Cerebellar cortex (tissue), 1 donor: ENCODE results near the gene INAVA.
"Not testable (repeated sequence)": the region's sequence is repeated elsewhere in the genome, so short reads cannot be mapped to it uniquely, and the experiment has no call there.

Source experiments
- DNase-seq: peaks from one replicate; pipeline ENCODE4 v3.0.0-alpha.2; 2015; ENCODE audit warnings: low spot score

The INAVA gene

DNA sequence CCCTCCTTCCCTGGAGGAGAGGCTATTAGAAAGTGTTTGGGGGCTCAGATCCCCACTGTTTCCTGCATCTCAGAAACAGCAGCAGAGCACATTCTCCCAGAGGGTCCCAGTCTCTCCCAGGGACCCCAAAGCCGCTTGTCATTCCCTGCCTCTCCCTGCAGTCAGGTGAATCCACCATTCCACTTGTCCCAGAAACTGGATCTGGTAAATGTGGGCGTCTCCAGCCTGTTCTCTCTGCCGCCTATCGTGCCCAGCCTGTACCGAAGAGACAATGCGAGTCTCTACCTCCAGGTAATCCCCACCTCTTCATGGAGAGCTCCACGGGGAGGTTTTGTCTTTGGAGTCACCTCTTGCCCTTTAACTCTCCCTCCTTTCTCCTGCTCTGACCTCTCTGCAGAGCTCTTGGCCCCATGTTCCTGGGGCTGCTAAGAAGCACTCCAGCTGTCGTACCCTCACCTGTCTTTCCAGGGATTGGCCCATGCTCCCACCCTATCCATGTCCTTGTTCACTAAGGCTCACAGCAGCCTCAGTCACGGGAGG, 26.9 kb downstream of the INAVA start:
- DNase-seq, result no peak

DNA sequence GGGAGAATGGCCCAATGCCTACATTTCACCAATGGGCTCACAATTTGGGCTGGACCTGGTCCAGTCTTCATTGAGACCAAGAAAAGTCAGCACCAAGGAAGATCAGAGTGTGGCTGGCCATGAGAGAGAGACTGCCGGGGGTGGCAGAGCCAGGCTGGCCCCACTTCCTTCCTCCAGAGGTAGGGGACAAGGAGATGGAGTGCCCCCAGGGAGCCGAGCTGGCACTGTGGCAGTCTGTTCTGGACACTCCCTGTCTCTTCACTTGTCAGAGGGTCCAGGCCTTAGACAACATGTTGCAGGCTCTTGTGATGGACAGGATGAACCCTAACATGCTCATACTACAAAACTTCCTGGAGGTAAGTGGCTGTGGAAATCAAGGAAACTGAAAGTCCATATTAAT, 27.7 kb downstream of the INAVA start:
- DNase-seq, result no peak

DNA sequence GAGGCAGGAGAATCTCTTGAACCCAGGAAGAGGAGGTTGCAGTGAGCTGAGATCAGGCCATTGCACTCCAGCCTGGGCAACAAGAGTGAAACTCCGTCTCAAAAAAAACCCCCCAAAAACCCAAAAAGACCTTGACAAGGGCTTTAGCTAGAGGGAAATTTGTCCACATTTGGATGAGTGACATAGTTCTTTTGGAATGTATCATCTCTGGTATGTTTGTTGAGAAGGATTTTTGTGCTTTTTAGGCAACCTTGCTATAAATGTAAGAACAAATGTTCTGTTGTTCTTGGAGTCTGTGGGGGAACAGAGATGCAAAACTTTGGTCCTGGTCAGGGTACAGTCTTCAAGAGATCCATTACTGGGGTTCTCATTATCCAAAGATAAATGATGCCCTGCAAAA, 28.9 kb downstream of the INAVA start:
- no peak for DNase-seq

DNA sequence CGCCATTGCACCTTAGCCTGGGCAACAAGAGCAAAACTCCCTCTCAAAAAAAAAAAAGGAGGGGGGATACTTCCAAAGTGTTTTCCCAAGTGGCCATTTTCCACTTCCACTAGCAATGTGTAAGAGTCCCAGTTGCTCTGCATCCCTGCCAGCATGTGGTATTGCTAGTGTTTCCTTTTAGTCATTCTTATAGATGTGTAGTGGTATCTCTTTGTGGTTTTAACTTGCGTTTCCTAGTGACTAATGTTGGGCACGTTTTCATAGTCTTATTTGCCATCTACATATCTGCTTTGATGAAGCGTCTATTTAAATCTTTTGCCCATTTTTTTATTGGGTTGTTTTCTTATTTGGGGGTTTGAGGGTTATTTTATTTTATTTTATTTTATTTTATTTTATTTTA, 31.1 kb downstream of the INAVA start:
- no peak for DNase-seq

GRCh38 chr1:200929530-200930278, 35.0 kb downstream of the INAVA start:
- no peak for DNase-seq

- not testable (repeated sequence) for DNase-seq
Measured at GRCh38 chr1:200930285-200930684, 35.6 kb downstream of the INAVA start.

- DNase-seq, result no peak
Measured at GRCh38 chr1:200931776-200932175, 37.1 kb downstream of the INAVA start.

GRCh38 chr1:200934676-200935245, 40.1 kb downstream of the INAVA start:
- DNase-seq, result no peak

- not testable (repeated sequence) for DNase-seq
Measured at GRCh38 chr1:200935286-200935962, 40.7 kb downstream of the INAVA start.

GRCh38 chr1:200938955-200939354, 44.3 kb downstream of the INAVA start:
- no peak for DNase-seq

- DNase-seq, result no peak
Measured at GRCh38 chr1:200945111-200945510, 50.4 kb downstream of the INAVA start.

GRCh38 chr1:200947059-200947566, 52.4 kb downstream of the INAVA start:
- no peak for DNase-seq

GRCh38 chr1:200949626-200950025, 54.9 kb downstream of the INAVA start:
- no peak for DNase-seq

GRCh38 chr1:200951016-200951415, 56.3 kb downstream of the INAVA start:
- no peak for DNase-seq

DNA sequence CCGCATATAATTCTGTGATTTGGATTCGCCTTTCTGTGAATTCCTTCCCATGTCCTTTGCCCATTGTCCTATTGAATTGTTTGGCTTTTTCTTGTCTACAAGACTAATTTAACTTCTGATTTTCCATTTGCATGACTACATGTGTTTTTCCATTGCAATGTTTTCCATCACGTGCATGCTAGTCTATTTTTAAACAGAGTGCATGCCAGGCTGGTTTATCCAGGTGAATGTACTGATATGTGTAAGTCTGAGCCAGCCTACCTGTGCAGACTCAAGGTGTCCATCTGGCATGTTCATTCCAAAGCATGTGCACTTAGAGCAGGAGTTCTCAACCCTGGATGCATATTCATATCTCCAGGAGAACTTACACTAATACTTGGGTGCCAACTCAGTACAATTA, 59.7 kb downstream of the INAVA start:
- DNase-seq, result no peak

DNA sequence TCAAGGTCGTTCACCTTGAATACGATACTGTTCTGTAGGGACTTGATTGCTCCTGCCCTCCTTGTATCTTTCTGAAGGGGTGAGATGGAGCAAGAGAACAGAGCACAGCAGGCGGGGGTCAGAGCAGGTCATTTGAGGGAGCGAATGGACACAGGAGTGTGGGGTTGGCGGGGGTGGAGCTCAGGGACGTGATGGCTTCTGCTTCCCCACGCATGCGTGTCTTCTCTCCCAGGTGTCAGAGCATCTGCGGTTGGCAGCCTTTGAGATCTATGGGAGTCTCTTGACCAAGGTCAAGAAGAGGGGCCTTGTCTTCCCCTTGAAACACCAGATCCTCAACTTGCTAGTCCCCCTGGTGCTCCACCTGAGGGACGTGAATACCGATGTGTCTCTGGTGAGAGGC, 63.9 kb downstream of the INAVA start:
- no peak for DNase-seq

DNA sequence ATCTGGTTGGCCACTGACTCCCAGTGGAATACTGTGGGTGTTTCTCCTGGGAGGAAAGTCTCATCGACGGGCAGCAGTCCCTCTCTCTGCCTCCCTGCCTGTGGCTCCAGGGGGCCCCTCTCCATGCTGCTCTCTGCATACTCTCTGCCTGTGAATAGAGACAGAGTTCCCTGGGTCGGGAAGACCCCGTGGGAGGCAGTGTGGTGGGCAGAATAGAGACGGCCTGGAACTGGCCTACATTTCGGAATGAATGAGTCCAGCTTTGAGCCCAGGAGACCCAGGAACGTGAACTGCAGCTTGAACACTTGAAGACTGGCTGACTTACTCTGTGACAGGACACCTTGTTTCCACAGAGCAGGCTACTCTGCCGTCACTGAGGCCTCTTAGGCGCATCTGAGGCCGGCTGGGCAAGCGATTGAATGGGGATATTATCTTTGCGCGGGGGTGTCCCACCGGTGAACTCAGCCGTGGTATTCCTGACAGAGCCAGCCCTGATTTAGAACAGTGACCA, 64.8 kb downstream of the INAVA start:
- DNase-seq, result no peak

DNA sequence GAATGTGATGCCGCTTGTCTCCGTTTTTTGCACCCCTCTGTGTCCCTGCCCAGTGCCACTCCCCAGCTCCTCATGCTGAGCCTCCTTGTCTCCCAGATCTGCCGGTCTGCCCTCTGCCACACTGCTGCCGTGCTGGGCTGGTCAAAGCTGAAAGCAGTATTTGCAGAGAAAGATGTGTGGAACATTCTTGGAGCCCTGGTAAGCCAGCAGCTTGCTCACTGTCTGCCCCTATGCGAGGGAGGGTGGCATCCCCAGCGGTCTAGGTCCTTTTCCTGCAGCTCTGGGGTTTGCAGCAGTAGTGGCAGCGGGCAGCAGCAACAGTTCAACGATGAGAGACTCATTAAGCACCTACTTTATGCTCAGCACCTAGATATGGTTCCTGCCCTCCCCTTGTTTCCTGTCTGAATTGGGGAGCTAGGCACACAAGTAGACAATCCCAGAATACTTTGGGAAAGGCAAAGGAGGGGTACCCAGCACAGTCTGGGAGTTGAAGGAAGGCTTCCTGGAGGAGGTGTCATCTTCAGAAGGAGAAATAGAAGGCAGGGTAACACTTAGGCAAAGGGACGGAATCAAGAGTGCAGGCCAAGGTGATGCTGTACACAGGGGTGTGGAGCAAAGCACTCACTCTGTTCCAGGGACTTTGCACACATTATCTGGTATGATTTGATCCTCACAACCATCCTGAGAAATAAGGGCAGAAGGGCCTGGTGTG, 65.7 kb downstream of the INAVA start:
- DNase-seq, result no peak

DNA sequence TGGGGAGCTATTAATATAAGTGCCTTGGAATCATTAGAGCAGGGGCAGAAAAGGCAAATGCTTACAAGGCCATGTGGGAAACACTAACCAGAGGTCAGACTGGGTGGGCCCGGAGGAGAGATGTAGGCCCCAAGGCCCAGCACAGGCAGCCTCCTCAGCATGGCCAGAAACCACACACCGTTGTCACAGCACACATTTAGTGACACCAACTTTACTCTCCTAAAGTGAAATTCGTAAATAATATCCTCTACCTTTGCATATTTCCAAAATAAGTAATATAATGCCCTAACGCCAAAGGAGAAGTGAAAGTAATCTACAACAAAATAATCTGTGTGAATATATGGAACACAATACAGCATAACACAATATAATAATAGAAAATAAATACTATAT, 66.2 kb downstream of the INAVA start:
- DNase-seq, result no peak

GRCh38 chr1:200962151-200962550, 67.5 kb downstream of the INAVA start:
- DNase-seq, result not testable (repeated sequence)

- DNase-seq, result no peak
Measured at GRCh38 chr1:200962631-200963030, 67.9 kb downstream of the INAVA start.

DNA sequence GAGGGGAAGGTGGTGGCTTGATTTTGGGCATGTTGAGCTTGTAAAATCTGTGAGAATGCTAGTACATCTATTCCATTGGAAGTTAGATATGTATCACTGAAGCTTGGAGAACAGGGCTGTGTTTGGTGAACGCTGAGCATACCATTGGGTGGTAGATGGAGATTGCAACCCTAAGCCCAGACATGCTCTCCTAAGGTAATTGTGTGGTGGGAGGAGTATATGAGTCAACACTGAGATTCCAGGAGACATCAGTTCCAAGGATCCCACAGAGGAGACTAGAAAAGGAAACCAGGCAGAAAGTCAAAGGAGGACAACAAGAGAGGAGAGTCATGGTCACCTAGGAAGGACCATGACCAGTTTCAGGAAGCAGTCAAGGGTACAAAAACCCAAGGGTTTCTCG, 68.4 kb downstream of the INAVA start:
- DNase-seq, result no peak
